Measurements from ENCODE around the gene PDE4A.
A peak's percentile ranks its signal among the peaks of the same experiment; 100 is the strongest.

- peak; percentile 80 to 96 (median 90) for TF ChIP-seq CTCF (IDR thresholded peaks at IDR 0.05)
- TF ChIP-seq POLR2AphosphoS5 (IDR thresholded peaks at IDR 0.05), result peak; percentile 64
- no peak for TF ChIP-seq POLR2A (IDR thresholded peaks at IDR 0.05)
These were observed 31.4 kb upstream of the PDE4A start for GRCh38 chr19:10388957-10389356.
